K562 (cell line): ENCODE measurements around the gene ACAP2. TPM values are rescaled to one million over a fixed set of nuclear protein-coding genes. Genes with fewer than 3 reads are reported as not detected.

Experiments
- ASH1L ChIP-seq: fragments of 450-650 bp; IDR thresholded peaks from 2 replicates; pipeline ENCODE4 v1.6.1; 2018; ENCODE audit warnings: borderline replicate concordance, mild to moderate bottlenecking, low read depth; ENCODE audit not compliant: partially characterized antibody
- CBFA2T2 ChIP-seq: fragments of 450-650 bp; conservative IDR thresholded peaks from 2 replicates; pipeline ENCODE4 v1.6.1; 2017; ENCODE audit warnings: mild to moderate bottlenecking
- DACH1 ChIP-seq: fragments of 450-650 bp; IDR thresholded peaks from 2 replicates; pipeline ENCODE4 v1.6.1; 2018; ENCODE audit not compliant: partially characterized antibody
- ETV5 ChIP-seq: sonication (generic); formaldehyde crosslinking; IDR thresholded peaks from 2 replicates; pipeline ENCODE4 v1.4.0; 2020; ENCODE audit warnings: low read depth, mild to moderate bottlenecking, missing genetic modification reagents
- KLF16 ChIP-seq: IDR thresholded peaks from 2 replicates; pipeline ENCODE4 v1.6.1; 2016; ENCODE audit warnings: antibody characterized with exemption
- PREB ChIP-seq: sonication (generic); formaldehyde crosslinking; IDR thresholded peaks from 2 replicates; pipeline ENCODE4 v1.8.1; 2023; ENCODE audit warnings: mild to moderate bottlenecking, missing genetic modification reagents
- RBM15 ChIP-seq: fragments of 200-400 bp; formaldehyde crosslinking; IDR thresholded peaks from 2 replicates; pipeline ENCODE4 v1.6.1; 2018; ENCODE audit warnings: mild to moderate bottlenecking, low read length, moderate library complexity; ENCODE audit not compliant: insufficient read depth
- STAG1 ChIP-seq: sonication (generic); formaldehyde crosslinking; IDR thresholded peaks from 2 replicates; pipeline ENCODE4 v1.5.0; 2020; ENCODE audit warnings: missing genetic modification reagents, borderline replicate concordance
- TARDBP ChIP-seq: fragments of 450-650 bp; IDR thresholded peaks from 2 replicates; pipeline ENCODE4 v1.6.1; 2016
- YBX1 ChIP-seq: fragments of 450-650 bp; IDR thresholded peaks from 2 replicates; pipeline ENCODE4 v1.7.1; 2016; ENCODE audit warnings: mild to moderate bottlenecking
- ZFPM2 ChIP-seq: fragments of 250-450 bp; sonication (Bioruptor Pico); IDR thresholded peaks from 2 replicates; pipeline ENCODE4 v1.5.1; 2022; ENCODE audit warnings: mild to moderate bottlenecking
- ZHX1 ChIP-seq: fragments of 150-350 bp; conservative IDR thresholded peaks from 2 replicates; pipeline ENCODE4 v1.6.1; 2014; ENCODE audit warnings: low read length
- ZNF124 ChIP-seq: sonication (generic); formaldehyde crosslinking; IDR thresholded peaks from 2 replicates; pipeline ENCODE4 v1.8.1; 2022; ENCODE audit warnings: missing genetic modification reagents
- ZNF431 ChIP-seq: sonication (generic); formaldehyde crosslinking; IDR thresholded peaks from 2 replicates; pipeline ENCODE4 v1.8.0; 2022; ENCODE audit warnings: mild to moderate bottlenecking, missing genetic modification reagents
- polyA plus RNA-seq, 8 experiments: library from polyadenylated mRNA; depleted of rRNA in 4 of 8; stranded (reverse) in 5 of 8; unstranded in 3 of 8; fragments of >200 nt; fragmentation: Nextera tagmentation in 2 of 8; fragmentation: Illumina TruSeq in 1 of 8; extraction: Ambion mirVana in 2 of 8; extraction: Trizol in 1 of 8; gene quantifications; 2 replicates each; pipeline versions ENCODE4 v1.2.1 to v1.2.3, GENCODE V29; 2011 to 2014; ENCODE audit warnings: inconsistent platforms in 1 of 8, missing spikeins in 1 of 8
- total RNA-seq, 7 experiments: library from RNA; depleted of rRNA in 6 of 7; stranded (reverse); fragments of >200 nt in 6 of 7; fragmentation: Illumina TruSeq in 2 of 7; extraction: Trizol in 2 of 7; gene quantifications; 2 replicates each; pipeline versions ENCODE4 v1.2.1 to v1.2.3, GENCODE V29; 2011 to 2021; ENCODE audit warnings: low replicate concordance in 1 of 7
- TF ChIP-seq, protein P1 (sequence below): sonication (generic); formaldehyde crosslinking; IDR thresholded peaks from 2 replicates; pipeline ENCODE4 v1.8.0; 2022; ENCODE audit warnings: mild to moderate bottlenecking, missing genetic modification reagents
- TF ChIP-seq, protein P2 (sequence below): fragments of 450-650 bp; IDR thresholded peaks from 2 replicates; pipeline ENCODE4 v1.6.1; 2016; ENCODE audit warnings: mild to moderate bottlenecking
- TF ChIP-seq, protein P3 (sequence below): fragments of 200-800 bp; sonication (Bioruptor generic); IDR thresholded peaks from 2 replicates; pipeline ENCODE4 v1.6.1; 2017; ENCODE audit warnings: missing genetic modification characterization, missing compliant biosample characterization
- TF ChIP-seq, protein P4 (sequence below): conservative IDR thresholded peaks from 2 replicates; pipeline ENCODE4 v1.6.1; 2011; ENCODE audit warnings: low read depth, mild to moderate bottlenecking, low read length; ENCODE audit not compliant: control insufficient read depth

Gene ACAP2
- total and polyA plus RNA-seq, 9 of the 15 experiments (the other 6 are each of a cell fraction or from before 2014, with no cell fraction given) = 10.6 to 52.7 (median 34.4) TPM

- TF ChIP-seq DACH1 = no peak
- TF ChIP-seq, protein P1, sequence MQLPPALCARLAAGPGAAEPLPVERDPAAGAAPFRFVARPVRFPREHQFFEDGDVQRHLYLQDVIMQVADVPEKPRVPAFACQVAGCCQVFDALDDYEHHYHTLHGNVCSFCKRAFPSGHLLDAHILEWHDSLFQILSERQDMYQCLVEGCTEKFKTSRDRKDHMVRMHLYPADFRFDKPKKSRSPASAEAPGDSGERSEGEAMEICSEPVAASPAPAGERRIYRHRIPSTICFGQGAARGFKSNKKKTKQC (CRISPR knock-in tag) = no peak; the same call in 1 of the 2 replicates
- no peak for TF ChIP-seq CBFA2T2
- no peak for TF ChIP-seq ASH1L
- TF ChIP-seq PREB (CRISPR knock-in tag) = no peak
- TF ChIP-seq STAG1 (CRISPR knock-in tag) = peak; percentile 9; the same call in 1 of the 2 replicates
- TF ChIP-seq ZNF431 (CRISPR knock-in tag) = 0 out of 2 replicates have a peak, but pooled peaks have one; percentile 8
- no peak for TF ChIP-seq TARDBP
- TF ChIP-seq YBX1 = no peak
- TF ChIP-seq, protein P2, sequence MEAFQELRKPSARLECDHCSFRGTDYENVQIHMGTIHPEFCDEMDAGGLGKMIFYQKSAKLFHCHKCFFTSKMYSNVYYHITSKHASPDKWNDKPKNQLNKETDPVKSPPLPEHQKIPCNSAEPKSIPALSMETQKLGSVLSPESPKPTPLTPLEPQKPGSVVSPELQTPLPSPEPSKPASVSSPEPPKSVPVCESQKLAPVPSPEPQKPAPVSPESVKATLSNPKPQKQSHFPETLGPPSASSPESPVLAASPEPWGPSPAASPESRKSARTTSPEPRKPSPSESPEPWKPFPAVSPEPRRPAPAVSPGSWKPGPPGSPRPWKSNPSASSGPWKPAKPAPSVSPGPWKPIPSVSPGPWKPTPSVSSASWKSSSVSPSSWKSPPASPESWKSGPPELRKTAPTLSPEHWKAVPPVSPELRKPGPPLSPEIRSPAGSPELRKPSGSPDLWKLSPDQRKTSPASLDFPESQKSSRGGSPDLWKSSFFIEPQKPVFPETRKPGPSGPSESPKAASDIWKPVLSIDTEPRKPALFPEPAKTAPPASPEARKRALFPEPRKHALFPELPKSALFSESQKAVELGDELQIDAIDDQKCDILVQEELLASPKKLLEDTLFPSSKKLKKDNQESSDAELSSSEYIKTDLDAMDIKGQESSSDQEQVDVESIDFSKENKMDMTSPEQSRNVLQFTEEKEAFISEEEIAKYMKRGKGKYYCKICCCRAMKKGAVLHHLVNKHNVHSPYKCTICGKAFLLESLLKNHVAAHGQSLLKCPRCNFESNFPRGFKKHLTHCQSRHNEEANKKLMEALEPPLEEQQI = no peak
- TF ChIP-seq, protein P3, sequence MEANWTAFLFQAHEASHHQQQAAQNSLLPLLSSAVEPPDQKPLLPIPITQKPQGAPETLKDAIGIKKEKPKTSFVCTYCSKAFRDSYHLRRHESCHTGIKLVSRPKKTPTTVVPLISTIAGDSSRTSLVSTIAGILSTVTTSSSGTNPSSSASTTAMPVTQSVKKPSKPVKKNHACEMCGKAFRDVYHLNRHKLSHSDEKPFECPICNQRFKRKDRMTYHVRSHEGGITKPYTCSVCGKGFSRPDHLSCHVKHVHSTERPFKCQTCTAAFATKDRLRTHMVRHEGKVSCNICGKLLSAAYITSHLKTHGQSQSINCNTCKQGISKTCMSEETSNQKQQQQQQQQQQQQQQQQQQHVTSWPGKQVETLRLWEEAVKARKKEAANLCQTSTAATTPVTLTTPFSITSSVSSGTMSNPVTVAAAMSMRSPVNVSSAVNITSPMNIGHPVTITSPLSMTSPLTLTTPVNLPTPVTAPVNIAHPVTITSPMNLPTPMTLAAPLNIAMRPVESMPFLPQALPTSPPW = peak; percentile 97
- no peak for TF ChIP-seq ZHX1
- TF ChIP-seq ETV5 = peak; percentile 77
- TF ChIP-seq ZNF124 = no peak
- TF ChIP-seq RBM15 = no peak
- peak; percentile 27; the same call in 1 of the 2 replicates for TF ChIP-seq KLF16
- 0 out of 2 replicates have a peak, but pooled peaks have one; percentile 37 for TF ChIP-seq ZFPM2 (CRISPR knock-in tag)
- TF ChIP-seq, protein P4, sequence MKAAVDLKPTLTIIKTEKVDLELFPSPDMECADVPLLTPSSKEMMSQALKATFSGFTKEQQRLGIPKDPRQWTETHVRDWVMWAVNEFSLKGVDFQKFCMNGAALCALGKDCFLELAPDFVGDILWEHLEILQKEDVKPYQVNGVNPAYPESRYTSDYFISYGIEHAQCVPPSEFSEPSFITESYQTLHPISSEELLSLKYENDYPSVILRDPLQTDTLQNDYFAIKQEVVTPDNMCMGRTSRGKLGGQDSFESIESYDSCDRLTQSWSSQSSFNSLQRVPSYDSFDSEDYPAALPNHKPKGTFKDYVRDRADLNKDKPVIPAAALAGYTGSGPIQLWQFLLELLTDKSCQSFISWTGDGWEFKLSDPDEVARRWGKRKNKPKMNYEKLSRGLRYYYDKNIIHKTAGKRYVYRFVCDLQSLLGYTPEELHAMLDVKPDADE = peak; percentile 21; the same call in 1 of the 2 replicates
Observed at GRCh38 chr3:195259475-195260279, 183.1 kb downstream of the ACAP2 start (continued).
